ENCODE results near the gene FBLN1.

GRCh38 chr22:45524966-45525365 is 22.3 kb downstream of the FBLN1 start:
- TF ChIP-seq FOXK1 (CRISPR knock-in tag; IDR thresholded peaks at IDR 0.05) (no peak), NR3C1 (CRISPR knock-in tag; conservative IDR thresholded peaks at IDR 0.05; ENCODE audit: low read depth) (no peak), CTCF (IDR thresholded peaks at IDR 0.05) (no peak), MAX (CRISPR knock-in tag; IDR thresholded peaks at IDR 0.05) (no peak), ZBTB21 (CRISPR knock-in tag; IDR thresholded peaks at IDR 0.05; ENCODE audit: borderline replicate concordance) (no peak)
- TF ChIP-seq, protein P1, sequence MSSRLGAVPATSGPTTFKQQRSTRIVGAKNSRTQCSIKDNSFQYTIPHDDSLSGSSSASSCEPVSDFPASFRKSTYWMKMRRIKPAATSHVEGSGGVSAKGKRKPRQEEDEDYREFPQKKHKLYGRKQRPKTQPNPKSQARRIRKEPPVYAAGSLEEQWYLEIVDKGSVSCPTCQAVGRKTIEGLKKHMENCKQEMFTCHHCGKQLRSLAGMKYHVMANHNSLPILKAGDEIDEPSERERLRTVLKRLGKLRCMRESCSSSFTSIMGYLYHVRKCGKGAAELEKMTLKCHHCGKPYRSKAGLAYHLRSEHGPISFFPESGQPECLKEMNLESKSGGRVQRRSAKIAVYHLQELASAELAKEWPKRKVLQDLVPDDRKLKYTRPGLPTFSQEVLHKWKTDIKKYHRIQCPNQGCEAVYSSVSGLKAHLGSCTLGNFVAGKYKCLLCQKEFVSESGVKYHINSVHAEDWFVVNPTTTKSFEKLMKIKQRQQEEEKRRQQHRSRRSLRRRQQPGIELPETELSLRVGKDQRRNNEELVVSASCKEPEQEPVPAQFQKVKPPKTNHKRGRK (CRISPR knock-in tag; IDR thresholded peaks at IDR 0.05; ENCODE audit: borderline replicate concordance): no peak
- TF ChIP-seq, protein P2, sequence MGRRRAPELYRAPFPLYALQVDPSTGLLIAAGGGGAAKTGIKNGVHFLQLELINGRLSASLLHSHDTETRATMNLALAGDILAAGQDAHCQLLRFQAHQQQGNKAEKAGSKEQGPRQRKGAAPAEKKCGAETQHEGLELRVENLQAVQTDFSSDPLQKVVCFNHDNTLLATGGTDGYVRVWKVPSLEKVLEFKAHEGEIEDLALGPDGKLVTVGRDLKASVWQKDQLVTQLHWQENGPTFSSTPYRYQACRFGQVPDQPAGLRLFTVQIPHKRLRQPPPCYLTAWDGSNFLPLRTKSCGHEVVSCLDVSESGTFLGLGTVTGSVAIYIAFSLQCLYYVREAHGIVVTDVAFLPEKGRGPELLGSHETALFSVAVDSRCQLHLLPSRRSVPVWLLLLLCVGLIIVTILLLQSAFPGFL (CRISPR knock-in tag; IDR thresholded peaks at IDR 0.05; ENCODE audit: borderline replicate concordance): no peak
- TF ChIP-seq, protein P3, sequence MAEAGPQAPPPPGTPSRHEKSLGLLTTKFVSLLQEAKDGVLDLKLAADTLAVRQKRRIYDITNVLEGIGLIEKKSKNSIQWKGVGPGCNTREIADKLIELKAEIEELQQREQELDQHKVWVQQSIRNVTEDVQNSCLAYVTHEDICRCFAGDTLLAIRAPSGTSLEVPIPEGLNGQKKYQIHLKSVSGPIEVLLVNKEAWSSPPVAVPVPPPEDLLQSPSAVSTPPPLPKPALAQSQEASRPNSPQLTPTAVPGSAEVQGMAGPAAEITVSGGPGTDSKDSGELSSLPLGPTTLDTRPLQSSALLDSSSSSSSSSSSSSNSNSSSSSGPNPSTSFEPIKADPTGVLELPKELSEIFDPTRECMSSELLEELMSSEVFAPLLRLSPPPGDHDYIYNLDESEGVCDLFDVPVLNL (CRISPR knock-in tag; IDR thresholded peaks at IDR 0.05; ENCODE audit: borderline replicate concordance, low read depth): no peak
- TF ChIP-seq, protein P4, sequence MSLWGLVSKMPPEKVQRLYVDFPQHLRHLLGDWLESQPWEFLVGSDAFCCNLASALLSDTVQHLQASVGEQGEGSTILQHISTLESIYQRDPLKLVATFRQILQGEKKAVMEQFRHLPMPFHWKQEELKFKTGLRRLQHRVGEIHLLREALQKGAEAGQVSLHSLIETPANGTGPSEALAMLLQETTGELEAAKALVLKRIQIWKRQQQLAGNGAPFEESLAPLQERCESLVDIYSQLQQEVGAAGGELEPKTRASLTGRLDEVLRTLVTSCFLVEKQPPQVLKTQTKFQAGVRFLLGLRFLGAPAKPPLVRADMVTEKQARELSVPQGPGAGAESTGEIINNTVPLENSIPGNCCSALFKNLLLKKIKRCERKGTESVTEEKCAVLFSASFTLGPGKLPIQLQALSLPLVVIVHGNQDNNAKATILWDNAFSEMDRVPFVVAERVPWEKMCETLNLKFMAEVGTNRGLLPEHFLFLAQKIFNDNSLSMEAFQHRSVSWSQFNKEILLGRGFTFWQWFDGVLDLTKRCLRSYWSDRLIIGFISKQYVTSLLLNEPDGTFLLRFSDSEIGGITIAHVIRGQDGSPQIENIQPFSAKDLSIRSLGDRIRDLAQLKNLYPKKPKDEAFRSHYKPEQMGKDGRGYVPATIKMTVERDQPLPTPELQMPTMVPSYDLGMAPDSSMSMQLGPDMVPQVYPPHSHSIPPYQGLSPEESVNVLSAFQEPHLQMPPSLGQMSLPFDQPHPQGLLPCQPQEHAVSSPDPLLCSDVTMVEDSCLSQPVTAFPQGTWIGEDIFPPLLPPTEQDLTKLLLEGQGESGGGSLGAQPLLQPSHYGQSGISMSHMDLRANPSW (CRISPR knock-in tag; conservative IDR thresholded peaks at IDR 0.05; ENCODE audit: low read depth): no peak
